Measurements from ENCODE around the gene CFAP70.

- TF ChIP-seq EZH2phosphoT487 (IDR thresholded peaks at IDR 0.05; ENCODE audit: borderline replicate concordance, low read length) (no peak), CTCF (conservative IDR thresholded peaks at IDR 0.05; ENCODE audit: low read depth, low read length) (no peak)
Observed at GRCh38 chr10:73239908-73240307, 118.8 kb downstream of the CFAP70 start.
